ENCODE data around the gene OR3A2. TPM values are rescaled to one million over a fixed set of nuclear protein-coding genes. Genes with fewer than 3 reads are reported as not detected.

OR3A2 gene
- total and polyA plus RNA-seq, 9 of the 15 experiments (the other 6 are each of a cell fraction or from before 2014, with no cell fraction given), result not detected

- Histone ChIP-seq H3K4me1 (replicated peaks in 1 of 2; ENCODE audit: control insufficient read depth in 2 of 2, insufficient read depth in 2 of 2, low read length in 2 of 2) (no peaks in the 10 kb centered on the region), H2AFZ (ENCODE audit: low read depth, low read length) (no peak overlapping the region), H3K4me2 (ENCODE audit: insufficient read depth, low read length) (no peak overlapping the region), H3K79me2 (ENCODE audit: control insufficient read depth, insufficient read depth, low read length) (no peaks in the 10 kb centered on the region), H3K9me1 (ENCODE audit: control insufficient read depth, insufficient read depth, low read length) (no peaks in the 10 kb centered on the region), H3K9me3 (replicated peaks; ENCODE audit: control insufficient read depth, insufficient read depth, low read depth, low read length) (no peaks in the 10 kb centered on the region), H3K9ac (ENCODE audit: insufficient read depth in 1 of 2, low read depth in 2 of 2, low read length in 2 of 2) (no peak overlapping the region), H3K4me3 (no peak overlapping the region), H3K27me3 (ENCODE audit: control insufficient read depth in 2 of 2, insufficient read depth in 2 of 2, low read length in 2 of 2) (peaks cover 0 to 5% of the 10 kb centered on the region in 2 experiments; a peak in 1 of 5 replicates), H3K36me3 (ENCODE audit: control insufficient read depth, insufficient read depth, low read length) (no peaks in the 10 kb centered on the region), H4K20me1 (replicated peaks; ENCODE audit: control insufficient read depth, insufficient read depth, low read length) (no peaks in the 10 kb centered on the region), H3K27ac (ENCODE audit: extremely low read depth, low read depth, low read length) (no peak overlapping the region)
- no peak for FAIRE-seq
- intact Hi-C loops (cut with micrococcal nuclease) (no loop called here), in situ Hi-C loops (cut with MboI) (no loop called here)
- BruUV-seq (replicated peaks), result no TSS peak
- TF ChIP-seq BMI1 (IDR thresholded peaks at IDR 0.05; ENCODE audit: low read length), result no peak
- TF ChIP-seq NFE2 (IDR thresholded peaks at IDR 0.05; ENCODE audit: low read depth), result no peak
- TF ChIP-seq YY1 (IDR thresholded peaks at IDR 0.05; ENCODE audit: borderline replicate concordance in 1 of 3, control insufficient read depth in 1 of 3, extremely low read depth in 1 of 3, insufficient read depth in 3 of 3, insufficient read length in 1 of 3, insufficient replicate concordance in 2 of 3, low read depth in 1 of 3, low read length in 2 of 3), result no peak
- TF ChIP-seq RBFOX2 (IDR thresholded peaks at IDR 0.05; ENCODE audit: low read depth, low read length), result no peak
- TF ChIP-seq TCF15 (CRISPR knock-in tag; IDR thresholded peaks at IDR 0.05), result no peak
- TF ChIP-seq ZNF707 (CRISPR knock-in tag; conservative IDR thresholded peaks at IDR 0.05), result no peak
- TF ChIP-seq SRSF1 (IDR thresholded peaks at IDR 0.05; ENCODE audit: low read depth, low read length), result no peak
- ChIA-PET CTCF (ENCODE audit: low intra/inter-chr PET ratio) (no interaction called here), POLR2A (no interaction called here)
- no peak for DNase-seq (ENCODE audit: extremely low read depth in 1 of 4, low spot score in 3 of 4)
- no peak for ATAC-seq
- 0% methylated on average over 5 of the region's 5 CpGs for WGBS (ENCODE audit: insufficient coverage, low coverage, missing lambda C conversion rate)
These were observed 4.2 kb downstream of the OR3A2 start for GRCh38 chr17:3381957-3382356.
